ENCODE measurements around the gene GLOD5.

GRCh38 chrX:48815266-48815665 is 53.7 kb downstream of the GLOD5 start:
- no peak for TF ChIP-seq CTCF (IDR thresholded peaks at IDR 0.05 in 4 of 5, conservative IDR thresholded peaks at IDR 0.05 in 1 of 5)
- no peak for TF ChIP-seq POLR2A (IDR thresholded peaks at IDR 0.05)
